M059J (cell line): ENCODE data around the gene ZDHHC8. TPM values are rescaled to one million over a fixed set of nuclear protein-coding genes. Genes with fewer than 3 reads are reported as not detected.

ENCODE experiments used
- DNase-seq: peaks from one replicate; pipeline ENCODE4 v3.0.0-alpha.2; 2012; ENCODE audit warnings: low read depth
- total RNA-seq: library from RNA; depleted of rRNA; stranded (reverse); fragments of >200 nt; shearing (Covaris generic); gene quantifications from 2 replicates; pipeline ENCODE4 v1.2.3, GENCODE V29; 2014

Gene ZDHHC8
- total RNA-seq, 1 experiment from 2014 or later, result 12.1 TPM

- DNase-seq, result no peak
These were observed 36.1 kb upstream of the ZDHHC8 start for GRCh38 chr22:20095521-20095920.

- no peak for DNase-seq
These were observed 34.8 kb upstream of the ZDHHC8 start for GRCh38 chr22:20096574-20097420.

GRCh38 chr22:20099099-20099711, 32.4 kb upstream of the ZDHHC8 start:
- no peak for DNase-seq

GRCh38 chr22:20101638-20102037, 30.0 kb upstream of the ZDHHC8 start:
- no peak for DNase-seq

GRCh38 chr22:20102203-20102780, 29.3 kb upstream of the ZDHHC8 start:
- no peak for DNase-seq

GRCh38 chr22:20105456-20106204, 26.0 kb upstream of the ZDHHC8 start:
- DNase-seq, result no peak

GRCh38 chr22:20106205-20106848, 25.3 kb upstream of the ZDHHC8 start:
- no peak for DNase-seq

GRCh38 chr22:20106849-20107237, 24.8 kb upstream of the ZDHHC8 start:
- no peak for DNase-seq

GRCh38 chr22:20107471-20107901, 24.1 kb upstream of the ZDHHC8 start:
- DNase-seq, result no peak

- DNase-seq, result no peak
These were observed 23.4 kb upstream of the ZDHHC8 start for GRCh38 chr22:20107951-20108756.

- DNase-seq, result no peak
These were observed 22.8 kb upstream of the ZDHHC8 start for GRCh38 chr22:20108757-20109230.

- no peak for DNase-seq
These were observed 21.9 kb upstream of the ZDHHC8 start for GRCh38 chr22:20109411-20110358.

- no peak for DNase-seq
These were observed 21.1 kb upstream of the ZDHHC8 start for GRCh38 chr22:20110359-20110985.

- no peak for DNase-seq
These were observed 20.4 kb upstream of the ZDHHC8 start for GRCh38 chr22:20111045-20111688.

- DNase-seq, result no peak
These were observed 19.6 kb upstream of the ZDHHC8 start for GRCh38 chr22:20111689-20112622.

GRCh38 chr22:20112623-20113511, 18.7 kb upstream of the ZDHHC8 start:
- no peak for DNase-seq
